A673 (cell line): ENCODE measurements around the gene SEL1L. TPM values are rescaled to one million over a fixed set of nuclear protein-coding genes. Genes with fewer than 3 reads are reported as not detected.
A peak's percentile ranks its signal among the peaks of the same experiment; 100 is the strongest.

Experiments used
- BruUV-seq: library from RNA; stranded (reverse); fragments of 400-500 nt; replicated peaks from 2 replicates; lab custom pipeline; 2021; lab: Mats Ljungman, UMichigan
- CTCF ChIA-PET: fragments of 300-600 bp; sonication (Branson Sonifier 250); formaldehyde crosslinking; loops from one replicate; lab custom pipeline; 2022; ENCODE audit warnings: antibody characterized with exemption; lab: Charles Lee
- POLR2A ChIA-PET: fragments of 300-600 bp; sonication (Branson Sonifier 250); formaldehyde crosslinking; loops from one replicate; lab custom pipeline; 2022; ENCODE audit warnings: antibody characterized with exemption; ENCODE audit not compliant: low non-redundant PET; lab: Charles Lee
- DNase-seq: peaks from one replicate; pipeline ENCODE4 v3.0.0-alpha.2; 2015; ENCODE audit warnings: low spot score
- H3K27ac ChIP-seq: fragments of 200-600 bp; sonication (generic); 2 replicates; pipeline ENCODE4 v1.5.1; 2016; ENCODE audit warnings: mixed run types, low read depth, mild to moderate bottlenecking, mixed read lengths, antibody characterized with exemption, low read length; ENCODE audit not compliant: poor library complexity, severe bottlenecking
- H3K27me3 ChIP-seq: fragments of 200-600 bp; sonication (generic); replicated peaks from 2 replicates; pipeline ENCODE4 v1.6.1; 2017; ENCODE audit warnings: mixed run types, low read depth, mild to moderate bottlenecking, mixed read lengths, antibody characterized with exemption, low read length; ENCODE audit not compliant: insufficient read depth, poor library complexity
- H3K36me3 ChIP-seq: fragments of 200-600 bp; sonication (generic); 2 replicates; pipeline ENCODE4 v1.6.1; 2016; ENCODE audit warnings: mixed run types, mild to moderate bottlenecking, mixed read lengths, antibody characterized with exemption, low read length; ENCODE audit not compliant: insufficient read depth, poor library complexity, severe bottlenecking
- H3K4me1 ChIP-seq: fragments of 200-600 bp; sonication (generic); 2 replicates; pipeline ENCODE4 v1.6.1; 2017; ENCODE audit warnings: mixed run types, mild to moderate bottlenecking, mixed read lengths, antibody characterized with exemption, low read length; ENCODE audit not compliant: insufficient read depth, poor library complexity, severe bottlenecking
- H3K4me3 ChIP-seq: fragments of 200-600 bp; sonication (generic); 2 replicates; pipeline ENCODE4 v1.5.1; 2016; ENCODE audit warnings: low read depth, mixed run types, mild to moderate bottlenecking, mixed read lengths, low read length; ENCODE audit not compliant: poor library complexity, severe bottlenecking
- H3K9me3 ChIP-seq: fragments of 200-600 bp; sonication (generic); 2 replicates; pipeline ENCODE4 v1.6.1; 2016; ENCODE audit warnings: mixed run types, low read depth, mild to moderate bottlenecking, mixed read lengths, antibody characterized with exemption, low read length; ENCODE audit not compliant: poor library complexity, severe bottlenecking
- EZH2 ChIP-seq: fragments of 200-600 bp; sonication (generic); IDR thresholded peaks from 2 replicates; pipeline ENCODE4 v1.6.1; 2017; ENCODE audit warnings: borderline replicate concordance, low read depth, mild to moderate bottlenecking, mixed read lengths, antibody characterized with exemption, low read length; ENCODE audit not compliant: poor library complexity, severe bottlenecking
- intact Hi-C: fragments of 100-400 bp; cut with micrococcal nuclease; formaldehyde crosslinking; loops from one replicate; pipeline ENCODE4 v1.10.0; 2022; ENCODE audit not compliant: unreplicated experiment
- total RNA-seq: library from RNA; stranded (reverse); gene quantifications from 2 replicates; pipeline ENCODE4 v1.2.3, GENCODE V29; 2021
- TF ChIP-seq, protein P1 (sequence below): fragments of 300-800, 200-600 bp; sonication (generic); conservative IDR thresholded peaks from 2 replicates; pipeline ENCODE4 v1.5.1; 2017; ENCODE audit warnings: low read depth, mild to moderate bottlenecking, antibody characterized with exemption, low read length, moderate library complexity, mixed read lengths

The SEL1L gene
- total RNA-seq, 1 experiment from 2014 or later = 52.5 TPM

DNA sequence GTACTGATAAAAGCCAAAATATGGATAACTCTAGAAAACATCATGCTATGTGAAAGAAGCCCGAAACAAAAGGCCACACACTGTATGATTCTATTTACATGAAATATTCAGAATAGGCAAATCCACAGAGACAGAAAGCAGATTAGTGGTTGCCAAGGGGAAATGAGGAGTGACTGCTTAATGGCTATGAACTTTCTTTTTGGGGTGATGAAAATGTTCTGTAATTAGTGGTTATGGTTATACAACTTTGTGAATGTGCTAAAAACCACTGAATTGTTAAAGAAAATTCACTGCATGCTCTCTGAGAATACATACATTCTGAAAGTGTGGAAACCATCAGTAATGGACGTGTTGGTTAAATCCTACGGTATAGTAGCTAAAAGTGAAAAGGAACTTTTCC, 93.6 kb downstream of the SEL1L start:
- CTCF ChIA-PET = no interaction called here

DNA sequence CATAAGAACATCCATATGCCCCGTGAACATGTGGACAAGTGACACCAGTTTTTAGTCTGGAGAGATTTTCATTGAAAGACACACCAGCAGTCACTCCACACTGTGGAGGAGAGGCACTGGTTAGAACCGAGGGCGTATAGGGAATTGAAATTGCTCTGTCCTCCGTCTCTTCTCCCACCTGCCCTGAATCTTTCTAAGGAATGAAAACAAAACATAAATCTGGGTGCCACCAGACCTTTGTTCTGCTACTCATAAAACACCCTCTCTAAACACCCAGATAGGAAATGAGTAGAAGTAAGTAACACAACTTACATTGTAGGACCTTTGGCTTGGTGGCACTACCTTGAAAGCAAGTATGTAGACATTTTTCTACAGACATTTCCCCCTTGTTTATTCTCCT, 96.4 kb downstream of the SEL1L start:
- no peak overlapping the region for H3K4me3 ChIP-seq
- no peaks in the 10 kb centered on the region for H3K36me3 ChIP-seq
- no peaks in the 10 kb centered on the region for H3K9me3 ChIP-seq
- TF ChIP-seq, protein P1, sequence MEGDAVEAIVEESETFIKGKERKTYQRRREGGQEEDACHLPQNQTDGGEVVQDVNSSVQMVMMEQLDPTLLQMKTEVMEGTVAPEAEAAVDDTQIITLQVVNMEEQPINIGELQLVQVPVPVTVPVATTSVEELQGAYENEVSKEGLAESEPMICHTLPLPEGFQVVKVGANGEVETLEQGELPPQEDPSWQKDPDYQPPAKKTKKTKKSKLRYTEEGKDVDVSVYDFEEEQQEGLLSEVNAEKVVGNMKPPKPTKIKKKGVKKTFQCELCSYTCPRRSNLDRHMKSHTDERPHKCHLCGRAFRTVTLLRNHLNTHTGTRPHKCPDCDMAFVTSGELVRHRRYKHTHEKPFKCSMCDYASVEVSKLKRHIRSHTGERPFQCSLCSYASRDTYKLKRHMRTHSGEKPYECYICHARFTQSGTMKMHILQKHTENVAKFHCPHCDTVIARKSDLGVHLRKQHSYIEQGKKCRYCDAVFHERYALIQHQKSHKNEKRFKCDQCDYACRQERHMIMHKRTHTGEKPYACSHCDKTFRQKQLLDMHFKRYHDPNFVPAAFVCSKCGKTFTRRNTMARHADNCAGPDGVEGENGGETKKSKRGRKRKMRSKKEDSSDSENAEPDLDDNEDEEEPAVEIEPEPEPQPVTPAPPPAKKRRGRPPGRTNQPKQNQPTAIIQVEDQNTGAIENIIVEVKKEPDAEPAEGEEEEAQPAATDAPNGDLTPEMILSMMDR = no peak
- no peak for TF ChIP-seq EZH2
- DNase-seq = no peak
- intact Hi-C loops = no loop called here
- ChIA-PET POLR2A (no interaction called here), CTCF (no interaction called here)
- BruUV-seq = no TSS peak
- H3K27ac ChIP-seq = no peak overlapping the region
- H3K4me1 ChIP-seq = peaks cover 20% of the 10 kb centered on the region
- H3K27me3 ChIP-seq = peaks cover 32% of the 10 kb centered on the region

More for the DNA sequence above, 93.6 kb downstream of the SEL1L start:
- no peaks in the 10 kb centered on the region for H3K9me3 ChIP-seq
- no peak for TF ChIP-seq EZH2
- TF ChIP-seq, protein P1 = no peak
- no TSS peak for BruUV-seq
- no peaks in the 10 kb centered on the region for H3K36me3 ChIP-seq
- intact Hi-C loops = no loop called here
- H3K27ac ChIP-seq = no peak overlapping the region
- no peak for DNase-seq
- peaks cover 32% of the 10 kb centered on the region for H3K27me3 ChIP-seq
- H3K4me3 ChIP-seq = no peak overlapping the region
- H3K4me1 ChIP-seq = peaks cover 13% of the 10 kb centered on the region
- POLR2A ChIA-PET = no interaction called here

DNA sequence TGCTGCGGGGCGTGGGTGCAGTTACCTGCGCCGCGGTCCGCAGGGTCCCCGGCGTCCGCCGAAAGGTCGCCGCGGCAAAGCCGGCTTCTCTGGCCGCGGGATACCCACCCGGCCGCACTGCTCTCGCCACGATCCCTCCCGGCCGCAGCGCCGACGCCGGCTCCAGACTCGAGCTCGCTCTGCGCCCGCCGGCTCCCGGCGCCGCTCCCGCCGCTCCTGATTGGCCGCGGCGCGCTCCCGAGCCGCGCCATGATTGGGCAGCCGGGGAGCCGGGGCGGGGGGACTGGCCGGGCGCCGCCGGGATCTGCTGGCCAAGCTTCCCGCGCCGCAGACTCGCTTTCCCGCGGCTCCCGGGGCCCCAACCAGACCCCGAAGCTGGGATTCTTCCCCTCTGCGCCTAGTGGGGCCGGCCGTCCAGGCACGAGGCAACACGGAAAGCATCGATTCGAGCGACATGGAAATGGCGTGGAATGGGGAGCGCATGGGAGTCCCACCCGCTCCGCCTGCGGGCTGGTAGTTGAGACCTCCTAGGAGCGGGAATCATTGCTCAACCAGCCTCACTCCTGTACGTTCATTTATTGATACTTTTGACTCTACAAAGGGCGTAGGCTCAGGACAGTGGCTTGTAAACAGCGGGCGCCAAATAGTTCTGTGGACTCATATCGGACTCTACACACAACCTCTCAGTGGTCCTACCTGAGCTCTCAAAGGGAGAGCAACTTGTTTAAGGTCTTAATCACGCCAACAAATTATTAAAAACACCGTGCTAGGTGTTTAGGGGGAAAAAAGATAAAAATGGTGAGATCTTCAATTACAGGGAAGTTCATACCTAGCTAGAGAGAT, 97.1 kb downstream of the SEL1L start:
- POLR2A ChIA-PET = interaction anchor here (0.6 kb wide), 1 partner anchor 46 kb away, joined by 3 read pairs; no protein-coding TSS in a partner anchor
- peak overlapping the region; percentile 45 for H3K4me3 ChIP-seq
- BruUV-seq = no TSS peak
- H3K9me3 ChIP-seq = no peaks in the 10 kb centered on the region
- TF ChIP-seq, protein P1 = no peak
- TF ChIP-seq EZH2 = no peak
- no peak overlapping the region for H3K27ac ChIP-seq
- H3K4me1 ChIP-seq = peaks cover 20% of the 10 kb centered on the region
- H3K27me3 ChIP-seq = peaks cover 31% of the 10 kb centered on the region
- peak; percentile 88 for DNase-seq
- intact Hi-C loops = no loop called here
- no peaks in the 10 kb centered on the region for H3K36me3 ChIP-seq
- CTCF ChIA-PET = no interaction called here
